ENCODE results near the gene DSPP.

Gene DSPP

DNA sequence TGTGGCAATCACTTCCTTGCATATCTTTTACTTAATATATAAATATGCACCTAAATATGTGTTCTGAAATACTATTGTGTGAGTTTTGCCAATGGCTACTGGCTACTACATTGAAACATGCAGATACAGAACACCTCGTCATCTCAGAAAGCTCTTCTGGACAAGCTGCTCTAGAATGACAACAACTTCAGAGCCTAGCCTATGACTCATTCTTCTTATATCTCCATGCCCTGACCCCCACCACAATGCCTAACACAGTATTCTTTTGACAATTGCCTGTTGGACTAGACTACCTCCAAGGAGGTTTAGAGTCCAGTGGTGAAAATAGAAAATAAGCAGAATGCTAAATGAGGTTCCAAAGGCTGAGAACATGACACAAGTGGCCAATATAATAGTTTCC, 24.1 kb downstream of the DSPP start:
- FAIRE-seq = no peak

DNA sequence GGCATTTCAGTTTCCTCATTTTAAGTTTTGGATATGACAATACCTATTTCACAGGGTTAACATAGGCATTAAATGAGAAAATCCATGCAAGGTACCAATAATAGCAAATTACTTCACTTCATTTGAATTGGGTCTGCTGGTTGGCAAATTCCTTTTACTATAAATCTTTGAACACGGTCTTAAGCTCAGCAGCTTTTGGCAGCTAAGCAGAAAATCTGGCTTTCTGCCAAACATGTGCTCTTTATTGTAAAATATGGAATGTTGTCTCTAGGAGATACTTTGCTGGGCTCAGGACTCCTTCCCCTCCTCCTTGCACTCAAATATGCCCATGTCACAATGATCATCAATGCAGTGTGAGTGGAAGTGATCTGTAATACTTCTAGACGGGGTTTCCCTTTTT, 24.9 kb downstream of the DSPP start:
- FAIRE-seq = no peak

DNA sequence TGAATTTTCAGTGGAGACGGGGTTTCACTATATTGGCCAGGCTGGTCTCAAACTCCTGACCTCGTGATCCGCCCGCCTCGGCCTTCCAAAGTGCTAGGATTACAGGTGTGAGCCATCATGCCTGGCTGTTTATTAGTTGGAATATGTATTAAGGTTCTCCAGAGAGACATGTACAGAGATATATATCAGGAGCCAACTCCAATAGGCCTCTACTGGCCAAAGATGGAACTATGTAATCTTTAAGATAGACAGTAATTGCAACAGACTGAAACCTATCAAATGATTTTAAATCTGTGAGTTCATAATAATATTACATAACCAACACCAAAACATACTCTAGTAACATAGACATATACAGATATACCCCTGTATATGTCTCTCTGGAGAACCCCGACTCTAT, 36.0 kb downstream of the DSPP start:
- no peak for FAIRE-seq

DNA sequence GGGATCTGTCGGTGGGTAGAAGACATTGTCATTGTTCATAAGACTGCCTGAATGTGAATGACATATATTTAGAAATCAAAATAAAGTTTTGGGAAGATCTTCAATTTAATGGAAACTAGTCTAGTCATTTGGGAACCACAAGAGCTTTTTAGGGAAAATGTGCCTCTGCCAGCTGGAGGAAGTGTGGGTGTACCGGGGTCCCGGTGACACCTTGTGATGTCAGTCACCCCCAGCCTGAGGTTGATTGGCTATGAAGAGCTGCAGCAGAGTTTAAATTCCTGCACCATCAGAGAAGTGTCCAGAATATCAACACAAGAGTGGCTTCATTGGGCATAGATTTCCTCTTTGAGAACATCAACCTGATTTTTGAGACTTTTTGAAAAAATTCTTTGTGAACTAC, 41.7 kb downstream of the DSPP start, which contains the start of gene DMP1:
Gene DMP1, plus strand, starts transcription at position 301 of the 400 bp plus-strand sequence. CDS start 6,213 bp downstream, outside the sequence.
- no peak for FAIRE-seq

DNA sequence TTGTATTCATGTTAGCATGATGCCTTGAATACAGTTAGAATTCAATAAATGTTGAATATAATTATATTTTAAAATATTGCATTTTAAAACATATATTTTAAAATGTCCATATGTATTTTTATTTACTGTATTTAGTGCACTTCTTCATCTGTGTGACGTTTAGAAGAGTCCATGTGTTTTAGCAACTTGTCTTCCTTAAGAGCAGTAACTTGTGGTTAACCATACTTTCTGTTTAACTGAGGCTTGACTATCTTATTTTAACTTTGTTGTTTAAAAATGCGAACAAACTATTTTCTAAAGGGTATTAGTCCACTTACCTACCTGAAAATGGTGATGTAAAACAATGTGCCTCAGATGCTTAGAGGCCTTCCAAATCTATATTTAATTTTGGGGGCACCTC, 42.6 kb downstream of the DSPP start:
- no peak for FAIRE-seq

DNA sequence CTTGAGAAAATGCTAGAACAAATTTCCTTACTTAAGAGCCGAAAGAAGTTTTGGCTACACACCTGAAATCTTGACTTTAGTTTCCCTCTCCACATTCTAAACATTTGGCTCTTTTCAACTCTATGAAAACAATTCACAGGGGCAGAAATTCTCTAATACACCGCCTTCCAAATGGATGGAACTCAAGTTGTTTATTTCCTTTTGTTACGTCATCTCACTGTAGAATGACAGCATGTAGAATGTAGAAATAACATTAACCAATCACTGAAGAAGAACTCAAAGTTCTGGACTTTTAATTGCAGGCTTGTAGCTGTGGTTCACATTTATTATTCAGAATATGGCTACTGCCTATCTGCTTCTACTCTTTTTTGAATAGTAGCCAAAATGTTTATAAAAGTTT, 43.6 kb downstream of the DSPP start:
- FAIRE-seq = no peak

DNA sequence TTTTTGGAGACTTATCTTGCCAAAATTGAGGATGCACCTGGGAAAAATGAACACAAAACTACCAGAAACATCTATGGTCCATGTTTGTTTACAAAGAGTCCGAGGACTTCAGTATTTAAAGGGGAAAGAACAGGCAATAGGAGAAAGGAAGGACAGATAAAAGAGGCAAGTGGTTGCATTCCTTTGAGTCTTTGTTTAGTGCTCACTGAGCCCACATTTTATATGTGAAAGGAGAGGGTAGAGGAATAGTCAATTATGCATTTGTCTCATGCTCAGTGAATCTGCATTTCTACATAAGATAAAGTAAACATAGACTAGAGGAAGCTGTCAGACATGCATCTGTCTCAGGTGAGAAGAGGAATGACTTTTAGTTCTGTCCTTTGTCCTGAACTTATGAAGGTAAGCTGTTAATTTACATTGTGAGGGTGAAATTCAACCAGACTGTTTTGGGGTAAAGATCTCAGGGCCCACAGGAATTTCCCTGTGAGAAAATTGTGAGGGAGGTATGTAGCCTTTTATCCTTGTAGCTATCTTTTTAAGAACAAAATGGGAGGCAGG, 46.2 kb downstream of the DSPP start:
- FAIRE-seq = no peak

DNA sequence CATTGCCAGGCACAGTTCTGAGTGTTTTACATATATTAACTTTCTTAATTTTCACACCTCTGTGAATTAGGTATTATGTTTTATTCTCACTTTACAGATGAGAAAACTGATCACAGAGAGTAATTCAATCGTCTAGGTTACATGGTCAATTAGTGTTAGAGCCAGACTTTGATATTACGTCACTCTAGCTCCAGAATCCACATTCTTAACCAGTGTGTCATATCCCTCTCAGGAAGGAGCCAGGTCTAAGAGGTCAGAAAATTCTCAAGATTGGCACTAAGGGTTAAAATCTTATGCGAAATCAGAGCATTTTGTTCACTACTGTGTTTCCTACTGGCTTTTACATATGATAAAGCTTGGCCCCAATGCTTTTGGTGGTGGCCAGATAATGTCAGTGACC, 49.2 kb downstream of the DSPP start:
- FAIRE-seq = no peak

DNA sequence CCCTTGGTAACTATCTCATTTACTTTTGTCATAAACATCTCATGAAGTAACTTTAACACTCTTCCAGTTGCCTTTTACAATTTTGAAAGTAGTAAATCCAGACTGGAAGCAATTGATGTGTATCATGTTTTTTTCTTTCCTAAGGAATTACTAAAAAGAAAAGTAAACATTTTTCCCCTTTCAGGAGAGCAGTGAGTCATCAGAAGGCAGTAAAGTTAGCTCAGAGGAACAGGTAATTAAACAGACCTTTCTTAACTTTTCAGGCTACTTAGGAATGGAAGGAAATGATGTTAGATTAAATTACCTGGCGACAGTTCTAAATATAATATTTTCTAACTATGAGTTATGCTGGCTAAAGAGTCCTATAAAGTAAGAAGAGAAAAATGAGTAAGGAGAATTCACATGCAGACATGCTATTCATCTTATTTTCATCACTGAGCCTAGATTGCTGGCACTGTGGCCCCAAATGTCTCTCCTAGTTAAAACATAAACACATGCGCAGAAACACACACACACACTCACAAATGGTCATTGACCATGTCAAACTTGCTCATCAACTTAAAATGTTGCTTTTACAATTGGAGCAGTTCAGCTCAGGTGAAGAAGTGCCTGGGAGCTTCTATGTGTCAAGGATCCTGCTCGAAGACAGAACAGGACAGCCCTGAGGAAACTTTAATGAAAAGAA, 51.1 kb downstream of the DSPP start:
- FAIRE-seq = peak; percentile 97

DNA sequence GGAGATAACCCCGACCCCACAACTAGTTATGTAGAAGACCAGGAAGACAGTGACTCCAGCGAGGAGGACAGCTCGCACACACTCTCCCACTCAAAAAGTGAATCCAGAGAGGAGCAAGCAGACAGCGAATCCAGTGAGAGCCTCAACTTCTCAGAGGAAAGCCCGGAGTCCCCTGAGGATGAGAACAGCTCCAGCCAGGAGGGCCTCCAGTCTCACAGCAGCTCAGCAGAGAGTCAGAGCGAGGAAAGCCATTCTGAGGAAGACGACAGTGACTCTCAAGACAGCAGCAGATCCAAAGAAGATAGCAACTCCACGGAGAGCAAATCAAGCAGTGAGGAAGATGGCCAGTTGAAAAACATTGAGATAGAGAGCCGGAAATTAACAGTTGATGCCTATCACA, 54.5 kb downstream of the DSPP start:
- no peak for FAIRE-seq

All from endometrium (tissue), 2 donors.